ENCODE results near the gene FNDC11. TPM values are rescaled to one million over a fixed set of nuclear protein-coding genes. Genes with fewer than 3 reads are reported as not detected.
"Not testable (repeated sequence)": the region's sequence is repeated elsewhere in the genome, so short reads cannot be mapped to it uniquely, and the experiment has no call there.

FNDC11 gene
- total and polyA plus RNA-seq, 8 donors, result 0.23 to 0.84 (median 0.67) TPM

- Histone ChIP-seq H3K4me1 (peaks cover 0 to 43% of the 10 kb centered on the region in 2 donors), H3K36me3 (peaks cover 0 to 91% of the 10 kb centered on the region in 2 donors), H3K27me3 (peaks cover 0 to 39% of the 10 kb centered on the region in 2 donors), H3K4me3 (peak overlapping the region in 1 of 2 donors; percentile 13), H3K27ac (peak overlapping the region in 1 of 2 donors; percentile 68), H3K9me3 (no peaks in the 10 kb centered on the region)
- peak; percentile 61 for ATAC-seq
- intact Hi-C loops (cut with DNase I), result no loop called here
- TF ChIP-seq, protein P1, sequence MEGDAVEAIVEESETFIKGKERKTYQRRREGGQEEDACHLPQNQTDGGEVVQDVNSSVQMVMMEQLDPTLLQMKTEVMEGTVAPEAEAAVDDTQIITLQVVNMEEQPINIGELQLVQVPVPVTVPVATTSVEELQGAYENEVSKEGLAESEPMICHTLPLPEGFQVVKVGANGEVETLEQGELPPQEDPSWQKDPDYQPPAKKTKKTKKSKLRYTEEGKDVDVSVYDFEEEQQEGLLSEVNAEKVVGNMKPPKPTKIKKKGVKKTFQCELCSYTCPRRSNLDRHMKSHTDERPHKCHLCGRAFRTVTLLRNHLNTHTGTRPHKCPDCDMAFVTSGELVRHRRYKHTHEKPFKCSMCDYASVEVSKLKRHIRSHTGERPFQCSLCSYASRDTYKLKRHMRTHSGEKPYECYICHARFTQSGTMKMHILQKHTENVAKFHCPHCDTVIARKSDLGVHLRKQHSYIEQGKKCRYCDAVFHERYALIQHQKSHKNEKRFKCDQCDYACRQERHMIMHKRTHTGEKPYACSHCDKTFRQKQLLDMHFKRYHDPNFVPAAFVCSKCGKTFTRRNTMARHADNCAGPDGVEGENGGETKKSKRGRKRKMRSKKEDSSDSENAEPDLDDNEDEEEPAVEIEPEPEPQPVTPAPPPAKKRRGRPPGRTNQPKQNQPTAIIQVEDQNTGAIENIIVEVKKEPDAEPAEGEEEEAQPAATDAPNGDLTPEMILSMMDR (IDR thresholded peaks at IDR 0.05), result no peak
- peak in 2 of 4 donors; percentile 81 to 92 for DNase-seq
Observed at GRCh38 chr20:63567386-63568169, 13.6 kb downstream of the FNDC11 start.

DNA sequence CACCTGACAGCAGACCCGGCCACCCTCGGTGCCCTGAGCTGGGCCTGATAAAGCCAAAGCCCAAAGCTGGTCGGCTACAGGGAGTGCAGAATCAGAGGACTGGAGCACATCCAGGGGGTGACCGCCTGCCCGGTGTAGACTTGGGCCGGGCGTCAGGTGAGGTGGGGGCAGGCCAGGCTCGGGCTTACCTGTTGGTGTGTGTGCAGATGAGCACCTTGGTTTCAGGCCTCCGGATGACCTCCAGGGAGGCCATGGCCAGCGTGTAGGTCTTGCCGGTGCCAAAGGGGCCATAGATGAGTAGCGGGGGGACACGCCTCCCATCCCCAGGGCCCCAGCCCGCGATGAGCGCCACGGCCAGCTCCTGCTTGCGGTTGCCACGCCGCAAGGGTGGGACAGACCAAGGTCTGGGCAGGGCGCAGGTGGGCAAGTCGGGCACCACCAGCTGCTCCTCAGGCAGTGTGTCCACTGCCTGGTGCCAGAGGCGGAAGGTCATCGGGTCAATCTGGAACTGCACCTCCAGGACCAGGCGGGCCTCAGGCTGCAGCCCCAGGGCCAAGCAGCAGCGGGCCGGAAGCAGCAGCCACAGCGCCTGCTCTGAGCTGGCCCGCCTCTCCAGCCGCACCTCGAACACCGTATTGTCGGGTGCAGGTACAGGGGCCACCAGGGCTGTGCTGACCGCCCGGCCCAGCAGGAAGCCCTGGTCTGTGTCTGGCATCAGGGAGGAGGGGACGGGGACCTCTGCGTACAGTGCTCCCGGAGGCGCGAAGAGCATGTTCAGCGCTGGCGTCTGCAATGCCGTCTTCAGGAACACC lies 14.4 kb downstream of the FNDC11 start:
- Histone ChIP-seq H3K9me3 (no peaks in the 10 kb centered on the region), H3K36me3 (peaks cover 0 to 87% of the 10 kb centered on the region in 2 donors), H3K27ac (peak overlapping the region in 1 of 2 donors; percentile 68), H3K27me3 (peaks cover 0 to 39% of the 10 kb centered on the region in 2 donors), H3K4me1 (peaks cover 0 to 51% of the 10 kb centered on the region in 2 donors), H3K4me3 (peak overlapping the region in 1 of 2 donors; percentile 13)
- peak in 1 of 4 donors; percentile 85 for DNase-seq
- no peak for ATAC-seq
- intact Hi-C loops (cut with DNase I), result no loop called here
- TF ChIP-seq, protein P1 (IDR thresholded peaks at IDR 0.05), result no peak

GRCh38 chr20:63568986-63569949 lies 15.3 kb downstream of the FNDC11 start:
- peaks cover 0 to 30% of the 10 kb centered on the region in 2 donors for H3K27me3 ChIP-seq
- DNase-seq (peak in 1 of 4 donors; percentile 80), ATAC-seq (no peak)
- no peak overlapping the region for H3K4me3 ChIP-seq
- peaks cover 0 to 78% of the 10 kb centered on the region in 2 donors for H3K36me3 ChIP-seq
- TF ChIP-seq, protein P1 (IDR thresholded peaks at IDR 0.05), result no peak
- H3K4me1 ChIP-seq, result peaks cover 0 to 53% of the 10 kb centered on the region in 2 donors
- H3K9me3 ChIP-seq, result no peaks in the 10 kb centered on the region
- H3K27ac ChIP-seq, result peak overlapping the region in 1 of 2 donors; percentile 68
- intact Hi-C loops (cut with DNase I), result no loop called here

GRCh38 chr20:63570281-63571086 lies 16.5 kb downstream of the FNDC11 start:
- no peaks in the 10 kb centered on the region for H3K9me3 ChIP-seq
- H3K4me1 ChIP-seq, result peaks cover 0 to 65% of the 10 kb centered on the region in 2 donors
- no peak for DNase-seq
- no peak overlapping the region for H3K27ac ChIP-seq
- peaks cover 0 to 66% of the 10 kb centered on the region in 2 donors for H3K36me3 ChIP-seq
- ATAC-seq, result no peak
- H3K4me3 ChIP-seq, result no peak overlapping the region
- TF ChIP-seq, protein P1 (IDR thresholded peaks at IDR 0.05), result no peak
- peaks cover 0 to 31% of the 10 kb centered on the region in 2 donors for H3K27me3 ChIP-seq
- intact Hi-C loops (cut with DNase I), result no loop called here

DNA sequence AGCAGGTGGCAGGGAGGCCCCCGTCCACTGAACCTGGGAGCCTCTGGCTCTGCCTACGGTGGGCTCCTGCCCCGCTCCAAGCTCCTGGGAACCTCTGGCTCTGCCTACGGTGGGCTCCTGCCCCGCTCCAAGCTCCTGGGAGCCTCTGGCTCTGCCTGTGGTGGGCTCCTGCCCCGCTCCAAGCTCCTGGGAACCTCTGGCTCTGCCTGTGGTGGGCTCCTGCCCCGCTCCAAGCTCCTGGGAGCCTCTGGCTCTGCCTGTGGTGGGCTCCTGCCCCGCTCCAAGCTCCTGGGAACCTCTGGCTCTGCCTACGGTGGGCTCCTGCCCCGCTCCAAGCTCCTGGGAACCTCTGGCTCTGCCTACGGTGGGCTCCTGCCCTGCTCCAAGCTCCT lies 17.1 kb downstream of the FNDC11 start:
- not testable (repeated sequence) for H3K4me3 ChIP-seq, H3K27ac ChIP-seq

More for the DNA sequence above, 17.1 kb downstream of the FNDC11 start:
- Histone ChIP-seq H3K4me1 (peaks cover 0 to 65% of the 10 kb centered on the region in 2 donors), H3K36me3 (peaks cover 0 to 60% of the 10 kb centered on the region in 2 donors), H3K27me3 (peaks cover 0 to 31% of the 10 kb centered on the region in 2 donors)
- ATAC-seq; H3K9me3 ChIP-seq; intact Hi-C loops (cut with DNase I); DNase-seq: not testable (repeated sequence)
